ENCODE measurements around the gene GTPBP3.
"Not testable (repeated sequence)": the region's sequence is repeated elsewhere in the genome, so short reads cannot be mapped to it uniquely, and the experiment has no call there.

GTPBP3 gene

DNA sequence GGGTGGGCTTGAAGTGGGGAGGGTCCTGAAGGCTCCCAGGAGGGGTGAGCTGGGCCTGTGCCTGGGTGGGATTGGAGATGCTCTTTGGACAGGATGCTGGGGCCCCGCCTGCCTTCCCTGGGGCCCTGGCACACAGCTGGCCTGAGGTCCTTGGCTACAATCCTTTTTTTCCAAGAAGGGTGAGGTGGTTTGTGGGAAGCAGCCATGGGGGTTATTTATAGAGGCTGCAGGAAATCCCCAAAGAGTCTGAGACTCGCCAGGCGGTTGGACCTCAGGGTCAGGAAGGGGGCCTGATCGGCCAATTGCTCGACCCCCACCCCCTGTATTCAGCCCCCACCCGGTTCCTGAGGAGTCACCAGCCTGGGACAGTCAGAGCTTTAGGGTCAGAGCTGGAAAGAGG, 10.0 kb downstream of the GTPBP3 start:
- no peak for DNase-seq

DNA sequence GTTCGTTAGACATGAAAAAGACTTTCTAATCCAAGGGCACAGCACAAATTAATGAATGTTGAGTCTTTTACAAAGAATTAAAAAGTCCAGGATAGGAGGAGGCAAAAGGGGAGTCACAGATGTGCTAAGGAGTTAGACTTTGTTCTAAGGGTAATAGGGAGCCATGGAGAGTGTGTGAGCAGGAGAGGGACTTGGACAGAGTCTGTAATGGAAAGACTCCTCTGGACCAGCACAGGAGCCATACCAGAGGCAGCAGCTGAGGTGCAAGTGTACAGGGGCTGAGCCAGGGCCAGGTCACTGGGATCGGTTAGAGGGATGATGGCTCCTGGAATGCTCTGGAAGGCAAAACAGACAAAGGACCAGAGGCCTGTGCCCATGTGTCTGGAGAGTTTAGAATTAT, 10.5 kb downstream of the GTPBP3 start:
- DNase-seq: no peak

DNA sequence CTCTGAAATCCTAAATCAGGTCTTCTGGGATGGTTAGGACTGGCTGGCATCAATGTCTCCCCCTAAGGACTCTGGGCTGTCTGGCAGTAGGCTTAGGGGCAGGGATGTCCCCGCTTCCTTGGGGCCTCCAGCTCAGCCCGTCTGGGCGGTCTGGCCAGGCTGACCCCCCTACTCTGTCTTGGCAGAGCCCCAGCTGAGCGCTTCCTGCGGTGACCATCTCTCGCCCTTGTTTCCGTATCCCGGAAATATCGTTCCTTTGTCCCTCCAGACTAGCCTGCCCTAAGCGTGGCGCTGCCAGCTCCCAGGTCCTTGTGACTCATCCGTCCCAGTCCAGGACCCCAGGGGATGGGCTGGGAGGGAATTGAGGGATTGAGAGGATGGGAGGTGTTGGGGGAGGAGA, 11.3 kb downstream of the GTPBP3 start:
- peak; percentile 67 for DNase-seq

DNA sequence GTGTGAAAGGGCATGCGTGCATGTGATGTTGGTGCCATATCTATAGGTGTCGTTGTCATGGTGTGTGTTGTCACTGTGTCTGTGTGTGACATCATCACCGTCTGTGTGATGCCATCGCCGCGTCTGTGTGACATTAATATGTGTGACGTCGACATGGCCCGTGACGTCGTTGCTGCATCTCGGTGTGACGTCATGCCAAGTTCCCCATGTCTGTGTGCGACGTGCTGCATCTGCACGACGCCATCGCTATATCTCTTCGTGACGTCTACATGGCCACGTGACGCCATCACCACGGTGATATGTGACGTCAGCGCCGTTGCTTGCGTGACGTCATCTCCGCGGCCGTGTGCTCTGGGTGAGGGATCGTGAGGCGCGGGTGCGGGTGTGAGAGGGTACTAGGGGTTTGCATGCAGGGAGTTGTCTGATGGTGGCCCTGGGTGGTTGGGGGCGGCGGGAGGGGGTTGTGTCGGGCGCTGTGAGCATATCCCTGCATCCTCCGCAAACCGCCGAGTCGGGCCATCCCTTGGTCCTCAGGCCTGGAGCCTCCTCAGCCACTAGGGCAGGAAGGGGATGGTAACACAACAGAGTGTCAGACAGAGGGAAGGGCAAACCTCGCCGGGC, 14.6 kb downstream of the GTPBP3 start:
- DNase-seq: peak; percentile 17

DNA sequence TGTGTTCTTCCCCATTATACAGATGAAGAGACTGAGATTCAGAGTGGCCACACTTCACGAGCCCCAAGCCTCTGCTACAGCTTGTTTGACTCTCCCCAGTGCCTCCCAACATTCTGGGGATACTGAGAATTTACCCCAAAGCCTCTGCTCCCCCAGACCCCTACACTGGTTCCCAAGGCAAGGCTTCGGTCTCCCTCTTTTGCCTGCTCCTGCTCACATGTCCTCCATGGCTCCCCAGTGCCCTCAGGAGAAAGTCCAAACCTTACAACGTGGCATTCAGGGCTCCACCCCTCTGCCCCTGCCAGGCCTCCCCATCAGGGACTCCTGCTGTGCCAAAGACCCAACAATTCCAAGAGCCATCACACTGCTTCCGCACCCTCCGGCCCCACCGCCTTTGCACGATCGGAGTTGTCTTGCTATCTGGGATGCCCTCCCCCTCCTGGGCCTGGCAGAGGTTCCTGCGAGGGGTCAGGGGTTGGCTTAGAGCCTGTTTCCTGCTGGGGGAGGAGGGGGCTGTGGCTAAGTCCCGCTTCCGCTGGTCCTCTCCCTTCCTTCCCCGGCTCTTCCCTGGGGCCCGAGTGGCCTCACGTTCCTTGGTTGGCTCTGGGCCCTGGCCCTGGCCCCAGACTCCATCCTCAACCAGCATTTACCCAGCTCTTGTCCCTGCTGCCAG, 15.4 kb downstream of the GTPBP3 start:
- DNase-seq: no peak

DNA sequence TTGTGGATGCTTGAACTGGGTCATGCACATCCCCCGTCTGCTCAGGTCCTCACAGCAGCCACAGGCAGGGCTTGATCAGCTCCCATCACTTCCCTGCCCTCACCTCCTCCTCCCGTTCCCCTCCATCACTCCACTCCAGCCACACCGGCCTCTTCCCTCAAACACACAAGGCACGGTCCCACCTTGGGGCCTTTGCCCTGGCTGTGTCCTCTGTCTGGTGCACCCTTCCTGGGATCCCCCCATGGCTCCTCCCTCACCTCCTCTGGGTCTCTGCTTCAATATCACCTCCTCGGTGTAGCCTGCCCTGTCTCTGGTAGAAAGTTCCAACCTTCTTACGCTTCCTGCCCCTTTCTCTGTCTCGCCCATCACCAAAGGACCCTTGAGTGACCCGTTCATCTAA, 16.0 kb downstream of the GTPBP3 start:
- DNase-seq: no peak

DNA sequence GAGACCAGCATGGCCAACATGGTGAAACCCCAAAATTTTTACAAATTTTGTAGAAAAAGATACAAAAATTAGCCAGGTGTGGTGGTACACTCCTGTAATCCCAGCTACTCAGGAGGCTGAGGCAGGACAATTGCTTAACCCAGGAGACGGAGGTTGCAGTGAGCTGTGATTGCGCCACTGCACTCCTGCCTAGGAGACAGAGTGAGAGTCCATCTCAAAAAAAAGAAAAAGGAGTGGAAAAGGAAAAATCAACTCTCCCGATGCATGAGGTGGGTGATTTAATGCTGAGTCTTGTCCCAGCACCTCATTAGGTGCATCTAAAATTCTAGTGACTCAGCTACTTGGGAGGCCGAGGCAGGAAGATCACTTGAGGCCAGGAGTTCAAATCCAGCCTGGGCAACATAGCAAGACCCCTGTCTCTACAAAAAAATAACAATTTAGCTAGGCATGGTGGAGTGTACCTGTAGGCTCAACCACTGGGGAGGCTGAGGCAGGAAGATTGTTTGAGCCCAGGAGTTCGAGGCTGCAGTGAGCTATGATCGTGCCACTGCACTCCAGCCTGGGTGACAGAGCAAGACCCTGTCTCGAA, 19.8 kb downstream of the GTPBP3 start:
- DNase-seq: no peak

DNA sequence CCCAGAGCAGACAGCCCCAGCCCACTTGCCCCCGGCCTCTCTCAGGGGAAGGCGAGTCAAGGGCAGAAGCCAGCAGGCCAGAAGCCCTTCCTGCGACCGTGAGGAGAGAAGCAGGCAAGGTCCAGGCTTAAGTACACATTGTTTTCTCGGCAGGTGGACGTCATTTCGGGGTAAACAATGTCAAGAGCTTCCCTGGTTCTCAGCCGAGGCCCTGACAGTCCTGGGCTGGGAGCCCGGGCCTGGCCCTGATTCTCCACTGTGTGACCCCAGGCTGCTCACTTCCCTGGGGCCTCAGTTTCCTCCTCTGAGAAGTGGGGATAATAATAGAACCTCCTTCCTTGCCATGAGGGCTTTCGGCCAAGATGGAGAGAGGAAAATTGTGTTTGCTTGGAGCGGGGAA, 20.4 kb downstream of the GTPBP3 start:
- peak; percentile 77 for DNase-seq

DNA sequence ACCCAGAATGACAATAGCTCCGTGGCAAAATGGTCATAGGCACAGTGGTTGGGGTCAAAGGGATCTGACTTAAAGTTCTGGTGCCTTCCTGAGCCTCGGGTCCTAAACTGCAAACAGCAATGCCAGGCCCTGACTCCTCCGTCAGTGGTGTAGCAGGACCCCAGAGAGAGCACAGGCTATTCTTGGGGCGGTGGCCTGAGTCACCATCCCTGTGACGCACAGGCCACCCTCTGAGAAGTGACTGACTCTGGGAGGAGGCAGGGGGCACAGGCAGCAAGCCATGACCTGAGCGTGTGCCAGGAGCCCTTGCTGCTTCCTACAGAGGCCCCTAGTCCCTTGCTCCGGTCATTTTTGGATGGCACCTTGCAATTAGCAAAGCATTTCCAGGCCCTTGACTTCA, 21.0 kb downstream of the GTPBP3 start:
- no peak for DNase-seq

DNA sequence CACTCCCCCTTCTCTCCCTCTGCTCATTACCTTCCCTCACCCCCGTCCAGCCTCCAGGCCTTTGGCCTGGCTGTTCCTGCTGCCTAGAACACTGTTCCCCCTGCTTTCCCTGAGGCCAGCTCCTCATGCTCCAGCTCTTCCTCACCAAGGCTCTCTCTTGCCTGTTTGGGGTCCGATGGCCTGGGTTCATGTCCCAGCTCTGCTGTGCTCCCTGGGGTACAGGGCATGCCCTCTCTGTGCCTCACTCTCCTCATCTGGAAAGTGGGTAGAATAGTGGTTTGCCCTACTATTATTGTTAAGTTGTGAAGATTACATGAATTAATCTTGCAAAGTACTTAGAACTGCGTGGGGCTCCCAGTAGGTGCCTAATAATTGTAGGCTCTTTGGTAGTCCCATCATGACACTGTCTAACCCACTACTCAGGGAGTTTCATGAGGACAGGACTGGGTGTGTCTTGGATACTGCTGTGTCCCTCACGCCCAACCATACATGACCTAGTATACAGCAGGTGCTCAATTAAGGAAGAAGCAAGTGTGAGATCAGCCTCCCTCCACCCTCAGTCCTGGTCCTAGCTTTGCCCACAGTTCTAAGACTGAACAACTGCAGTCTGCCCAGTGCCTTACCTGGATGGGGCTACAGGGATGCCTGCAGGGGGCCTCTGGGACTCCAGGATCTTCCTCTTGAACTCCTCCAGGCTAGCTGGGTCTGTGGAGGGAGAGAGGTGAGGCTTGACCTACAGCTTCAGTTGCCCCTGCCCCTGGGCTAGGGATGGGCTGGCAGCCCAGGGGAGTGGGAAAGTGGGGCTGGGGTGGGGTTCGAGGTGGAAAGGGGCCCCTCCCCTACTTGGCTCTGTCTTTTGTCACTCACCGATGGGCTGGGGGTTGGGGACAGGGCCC, 22.8 kb downstream of the GTPBP3 start:
- DNase-seq: no peak

DNA sequence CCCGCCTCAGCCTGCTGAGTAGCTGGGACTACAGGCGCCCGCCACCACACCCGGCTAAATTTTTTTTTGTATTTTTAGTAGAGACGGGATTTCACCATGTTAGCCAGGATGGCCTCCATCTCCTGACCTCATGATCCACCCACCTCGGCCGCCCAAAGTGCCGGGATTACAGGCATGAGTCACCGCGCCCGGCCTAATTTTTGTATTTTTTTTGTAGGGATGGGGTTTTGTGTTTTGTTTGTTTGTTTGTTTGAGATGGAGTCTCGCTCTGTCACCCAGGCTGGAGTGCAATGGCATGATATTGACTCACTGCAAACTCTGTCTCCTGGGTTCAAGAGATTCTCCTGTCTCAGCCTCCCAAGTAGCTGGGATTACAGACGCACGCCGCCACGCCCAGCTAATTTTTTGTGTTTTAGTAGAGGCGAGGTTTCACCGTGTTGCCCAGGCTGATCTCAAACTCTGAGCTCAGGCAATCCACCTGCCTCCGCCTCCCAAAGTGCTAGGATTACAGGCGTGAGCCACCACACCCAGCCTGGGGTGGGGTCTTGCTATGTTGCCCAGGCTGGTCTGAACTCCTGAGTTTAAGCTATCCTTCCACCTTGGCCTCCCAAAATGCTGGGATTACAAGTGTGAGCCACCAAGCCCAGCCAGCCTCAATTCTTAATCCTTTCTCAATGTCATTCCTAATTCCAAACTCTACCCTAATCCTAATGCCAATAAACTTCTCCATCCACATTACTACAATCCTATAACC, 26.7 kb downstream of the GTPBP3 start:
- DNase-seq: not testable (repeated sequence)

DNA sequence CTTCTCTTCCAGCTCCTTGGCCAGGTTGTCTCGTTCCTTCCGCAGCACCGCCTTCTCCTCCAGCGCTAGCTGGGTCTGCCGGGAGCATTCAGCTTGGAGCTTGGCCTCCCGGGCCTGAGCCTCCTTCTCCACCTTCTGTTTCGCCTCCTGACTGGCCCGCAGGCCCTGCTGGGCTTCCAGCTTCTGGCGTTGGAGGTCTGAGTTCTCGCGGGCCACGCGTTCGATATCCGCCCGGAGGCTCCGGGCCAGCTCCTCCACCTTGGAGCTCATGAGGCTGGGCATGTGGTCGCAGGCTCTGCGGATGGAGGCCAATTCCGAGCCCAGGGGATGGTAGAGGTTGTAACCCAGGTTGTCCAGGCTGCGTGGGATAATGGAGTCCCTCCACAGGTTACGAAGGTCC, 28.0 kb downstream of the GTPBP3 start:
- no peak for DNase-seq

DNA sequence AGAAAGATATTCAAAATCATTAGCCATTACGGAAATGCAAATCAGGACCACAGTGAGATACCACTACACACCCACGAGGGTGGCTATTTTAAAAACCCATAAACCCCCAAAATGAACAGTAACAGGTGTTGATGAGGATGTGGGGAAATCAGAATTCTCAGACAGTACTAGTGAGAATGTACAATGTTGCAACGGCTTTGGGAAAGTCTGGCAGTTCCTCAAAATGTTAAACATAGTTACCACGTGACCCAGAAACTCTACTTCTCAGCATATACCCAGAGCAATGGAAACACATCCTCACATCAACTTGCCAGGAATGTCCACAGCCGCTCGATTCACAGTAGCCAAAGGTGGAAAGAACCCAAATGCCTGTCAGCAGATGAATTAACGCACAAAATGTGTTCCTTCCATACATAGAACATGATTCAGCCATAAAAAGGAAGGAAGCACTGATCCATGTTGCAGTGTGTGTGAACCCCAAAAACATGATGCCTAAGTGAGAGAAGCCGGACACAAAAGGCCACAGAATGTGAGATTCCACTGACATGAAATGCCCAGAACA, 32.8 kb downstream of the GTPBP3 start:
- DNase-seq: no peak

DNA sequence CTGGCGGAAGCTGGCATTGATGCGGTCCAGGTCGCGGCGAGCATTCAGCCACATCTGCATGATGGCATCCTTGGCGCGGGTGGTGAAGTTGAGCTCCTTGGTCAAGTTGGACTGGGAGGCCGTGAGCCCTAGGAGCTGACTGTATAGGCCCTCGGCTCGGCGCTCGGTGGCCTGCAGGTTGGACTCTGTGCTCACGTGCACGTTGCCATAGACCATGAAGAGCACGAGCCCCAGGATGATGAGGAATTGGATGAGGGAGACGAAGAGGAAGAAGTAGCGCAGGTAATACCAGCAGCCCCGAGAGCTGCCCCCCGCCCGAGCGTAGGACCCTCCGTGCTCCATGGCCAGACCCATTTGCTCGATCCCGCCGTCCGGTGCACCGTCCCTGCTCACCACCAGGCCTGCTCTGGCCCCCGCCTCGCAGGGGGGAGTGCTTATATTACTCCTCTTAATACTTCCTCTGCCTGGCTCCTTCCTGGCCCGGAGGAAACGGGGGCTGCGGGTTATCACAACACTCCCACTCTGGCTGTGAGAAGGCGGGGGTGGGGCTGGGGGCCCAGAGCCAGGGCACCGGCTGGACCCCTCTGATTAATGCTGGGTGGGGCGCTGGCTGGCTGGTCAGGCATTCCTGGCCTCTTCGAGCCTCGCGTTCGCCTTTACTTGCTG, 39.7 kb downstream of the GTPBP3 start, which contains the start of gene PLVAP:
TSS of gene PLVAP (minus strand) at position 408 of the 666 bp plus-strand sequence. CDS start at position 354, 54 bp downstream.
- no peak for DNase-seq

DNA sequence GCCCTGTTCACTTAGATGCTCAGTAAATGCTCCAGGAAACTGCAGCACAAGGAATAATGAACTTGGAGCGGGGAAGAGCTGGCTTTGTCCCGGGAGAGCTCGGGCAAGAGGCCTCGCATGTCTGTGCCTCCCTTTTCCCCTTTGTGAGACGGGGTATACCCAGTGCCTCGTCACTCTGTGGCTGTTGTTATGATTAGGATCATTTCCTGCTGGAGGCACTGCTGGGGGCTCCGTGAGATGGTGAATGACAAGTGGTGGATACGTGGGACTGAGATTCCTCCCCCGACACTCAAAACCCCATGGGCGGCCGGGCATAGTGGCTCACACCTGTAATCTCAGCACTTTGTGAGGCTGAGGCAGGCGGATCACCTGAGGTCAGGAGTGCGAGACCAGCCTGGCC, 40.9 kb downstream of the GTPBP3 start:
- no peak for DNase-seq

DNA sequence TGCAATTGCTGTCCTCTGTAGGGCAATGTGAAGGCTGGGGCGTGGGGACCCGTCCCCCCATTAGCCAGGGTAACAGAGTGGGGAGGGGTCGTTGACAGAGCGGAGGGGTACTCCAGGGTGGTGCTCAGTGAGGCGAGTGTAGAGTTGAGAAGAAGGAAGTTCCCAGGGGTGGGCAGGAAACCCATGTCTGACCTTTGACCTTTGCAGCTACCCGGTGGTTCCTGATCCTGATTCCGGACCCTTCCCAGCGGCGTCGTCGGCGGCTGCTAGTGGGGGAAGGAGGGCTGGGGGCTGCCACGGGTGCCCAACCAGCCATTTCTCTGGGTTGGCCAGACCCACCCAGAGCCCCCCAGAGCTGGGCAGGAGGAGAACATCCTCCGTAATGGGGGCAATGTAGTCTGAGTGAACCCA, 41.9 kb downstream of the GTPBP3 start:
- no peak for DNase-seq

DNA sequence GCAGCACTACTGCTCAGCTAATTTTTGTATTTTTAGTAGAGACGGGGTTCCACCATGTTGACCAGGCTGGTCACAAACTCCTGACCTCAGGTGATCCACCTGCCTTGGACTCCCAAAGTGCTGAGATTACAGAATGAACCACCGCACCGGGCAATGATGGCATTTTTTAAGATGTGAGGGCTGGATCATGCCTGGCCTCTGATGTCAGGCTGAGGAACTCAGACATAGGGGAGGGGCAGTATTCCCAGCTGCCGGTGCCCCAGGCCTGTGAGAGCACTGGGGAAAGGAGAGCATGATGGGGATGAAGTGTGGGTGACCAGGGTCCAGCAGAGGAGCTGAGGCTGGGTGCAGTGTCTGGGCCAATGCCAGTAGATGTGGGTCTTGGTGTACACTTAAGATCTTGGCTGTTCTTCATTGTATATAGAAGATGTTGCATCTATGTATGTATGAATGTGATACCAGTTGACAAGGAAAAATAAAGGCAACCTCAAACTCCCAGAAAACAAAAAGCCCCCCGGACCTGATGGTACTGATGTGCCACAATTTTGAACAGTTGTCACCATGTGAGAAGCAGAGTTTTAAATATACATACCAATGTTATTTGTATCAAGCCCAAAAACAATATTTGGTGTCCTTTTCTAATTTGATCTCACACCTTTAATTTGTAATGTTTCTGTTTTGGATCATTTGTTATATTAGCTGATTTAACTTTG, 43.2 kb downstream of the GTPBP3 start:
- DNase-seq: no peak

DNA sequence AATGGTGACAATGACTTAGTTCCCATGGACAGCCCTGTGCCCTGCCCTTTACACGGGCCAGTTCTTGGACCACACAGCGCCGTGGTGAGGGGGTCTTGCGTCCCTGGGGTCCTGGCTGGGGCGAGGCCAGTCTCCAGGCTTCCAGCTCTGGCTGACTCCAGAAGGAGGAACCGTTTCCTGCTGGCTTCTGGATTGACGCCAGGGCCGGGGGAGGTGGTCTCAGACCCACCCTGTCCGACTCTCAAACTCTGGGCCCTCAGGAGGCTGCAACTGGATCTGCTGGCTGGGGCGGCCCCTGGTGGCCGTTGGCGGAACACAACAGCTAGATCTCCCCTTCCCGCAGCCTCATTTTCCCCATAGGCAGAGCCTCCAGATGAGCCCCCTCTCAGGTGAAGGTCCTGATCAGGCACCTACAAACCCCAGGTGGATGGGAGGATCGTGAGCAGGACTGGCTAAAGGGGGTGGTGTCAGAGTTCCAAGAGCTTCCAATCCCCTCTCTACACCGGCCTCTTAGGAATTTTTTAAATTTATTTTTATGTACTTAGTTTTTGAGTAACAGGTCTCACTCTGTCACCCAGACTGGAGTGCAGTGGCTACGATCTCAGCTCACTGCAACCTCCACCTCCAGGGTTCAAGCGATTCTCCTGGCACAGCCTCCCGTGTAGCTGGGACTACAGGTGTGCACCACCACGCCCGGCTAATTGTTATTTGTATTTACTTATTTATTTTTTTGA, 48.7 kb downstream of the GTPBP3 start:
- DNase-seq: peak; percentile 61

DNA sequence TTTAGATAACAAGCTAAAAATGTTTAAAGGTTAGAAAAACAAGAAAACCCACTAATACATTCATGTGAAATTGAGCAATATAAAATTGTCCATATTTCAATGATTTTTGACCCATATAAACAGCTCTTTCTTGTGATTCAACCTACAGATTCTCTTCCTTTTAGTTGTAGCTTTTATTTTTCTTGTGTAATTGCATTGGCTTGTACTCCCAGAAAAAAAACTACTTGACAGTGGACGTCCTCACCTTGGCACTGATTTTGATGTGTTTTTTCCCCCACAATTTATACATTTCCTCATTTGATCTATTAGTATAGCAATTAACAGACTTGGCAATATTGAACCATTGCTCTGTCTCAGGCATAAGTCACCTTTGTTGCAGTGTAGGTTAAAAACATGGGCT, 51.9 kb downstream of the GTPBP3 start:
- DNase-seq: no peak

DNA sequence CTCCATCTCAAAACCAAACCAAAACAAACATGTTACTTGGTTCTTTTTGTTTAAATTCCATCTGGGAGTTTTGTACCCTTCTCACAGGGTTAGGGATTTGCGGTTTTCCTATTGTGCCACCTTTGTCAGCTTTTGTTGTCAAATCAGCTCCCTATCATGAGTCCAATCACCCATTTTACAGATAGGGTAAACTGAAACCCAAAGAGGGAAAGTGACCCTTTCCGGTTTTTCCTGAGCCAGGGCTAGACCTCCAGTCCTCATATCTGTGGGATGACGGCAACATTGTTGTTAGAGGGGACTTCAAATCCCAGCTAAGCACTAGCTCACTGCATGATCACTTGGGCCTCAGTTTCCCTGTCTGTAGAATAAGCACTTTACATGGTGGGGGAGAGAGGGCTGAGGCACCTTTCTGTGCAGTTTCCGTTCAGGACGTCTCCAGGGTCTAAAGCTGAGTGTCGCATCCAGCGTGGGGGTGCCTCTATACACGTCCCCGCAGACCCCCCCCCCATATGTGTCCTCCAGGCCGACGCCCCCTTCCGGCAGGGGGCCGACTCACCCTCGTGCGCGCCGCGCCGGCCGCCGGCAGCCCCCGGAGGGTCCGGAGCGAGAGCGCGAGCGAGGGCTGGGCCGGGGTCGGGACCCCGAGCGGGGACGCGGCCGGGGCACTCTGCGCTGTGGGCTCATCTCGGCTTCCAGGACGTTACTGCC, 52.8 kb downstream of the GTPBP3 start:
- no peak for DNase-seq
